Measurements from ENCODE around the gene MYO5B. TPM values are rescaled to one million over a fixed set of nuclear protein-coding genes. Genes with fewer than 3 reads are reported as not detected.

The MYO5B gene
- polyA plus RNA-seq, 1 donor from 2014 or later: 0.42 TPM

GRCh38 chr18:49859725-49860124, 335.2 kb downstream of the MYO5B start:
- no peaks in the 10 kb centered on the region for H3F3A ChIP-seq (ENCODE audit: insufficient read depth, low read length, poor library complexity, severe bottlenecking)
- H3K27ac ChIP-seq (ENCODE audit: low read length): no peak overlapping the region
- H3K79me2 ChIP-seq (replicated peaks; ENCODE audit: insufficient read depth, low read length): no peaks in the 10 kb centered on the region
- H3K27me3 ChIP-seq (ENCODE audit: insufficient read depth, low read depth, low read length): no peaks in the 10 kb centered on the region
- no peak overlapping the region for H2AFZ ChIP-seq (ENCODE audit: low read depth, low read length)
- H4K20me1 ChIP-seq (ENCODE audit: insufficient read depth): no peaks in the 10 kb centered on the region
- no peak overlapping the region for H3K9ac ChIP-seq (ENCODE audit: low read length)
- H3K9me2 ChIP-seq (ENCODE audit: insufficient read depth, low read length): no peaks in the 10 kb centered on the region
- no peak for TF ChIP-seq MXI1 (conservative IDR thresholded peaks at IDR 0.05; ENCODE audit: poor library complexity, severe bottlenecking)
- TF ChIP-seq POLR2AphosphoS5 (IDR thresholded peaks at IDR 0.05): no peak
- no peak for TF ChIP-seq EP300 (conservative IDR thresholded peaks at IDR 0.05; ENCODE audit: poor library complexity, severe bottlenecking)
- TF ChIP-seq EZH2 (IDR thresholded peaks at IDR 0.05; ENCODE audit: borderline replicate concordance, insufficient read depth, low read length, poor library complexity, severe bottlenecking): no peak
- TF ChIP-seq REST (IDR thresholded peaks at IDR 0.05; ENCODE audit: borderline replicate concordance): no peak
- TF ChIP-seq SMC3 (conservative IDR thresholded peaks at IDR 0.05; ENCODE audit: poor library complexity): no peak
- TF ChIP-seq TAF1 (IDR thresholded peaks at IDR 0.05; ENCODE audit: low read depth): no peak
- TF ChIP-seq RAD21 (conservative IDR thresholded peaks at IDR 0.05): no peak
- TF ChIP-seq, protein P1, sequence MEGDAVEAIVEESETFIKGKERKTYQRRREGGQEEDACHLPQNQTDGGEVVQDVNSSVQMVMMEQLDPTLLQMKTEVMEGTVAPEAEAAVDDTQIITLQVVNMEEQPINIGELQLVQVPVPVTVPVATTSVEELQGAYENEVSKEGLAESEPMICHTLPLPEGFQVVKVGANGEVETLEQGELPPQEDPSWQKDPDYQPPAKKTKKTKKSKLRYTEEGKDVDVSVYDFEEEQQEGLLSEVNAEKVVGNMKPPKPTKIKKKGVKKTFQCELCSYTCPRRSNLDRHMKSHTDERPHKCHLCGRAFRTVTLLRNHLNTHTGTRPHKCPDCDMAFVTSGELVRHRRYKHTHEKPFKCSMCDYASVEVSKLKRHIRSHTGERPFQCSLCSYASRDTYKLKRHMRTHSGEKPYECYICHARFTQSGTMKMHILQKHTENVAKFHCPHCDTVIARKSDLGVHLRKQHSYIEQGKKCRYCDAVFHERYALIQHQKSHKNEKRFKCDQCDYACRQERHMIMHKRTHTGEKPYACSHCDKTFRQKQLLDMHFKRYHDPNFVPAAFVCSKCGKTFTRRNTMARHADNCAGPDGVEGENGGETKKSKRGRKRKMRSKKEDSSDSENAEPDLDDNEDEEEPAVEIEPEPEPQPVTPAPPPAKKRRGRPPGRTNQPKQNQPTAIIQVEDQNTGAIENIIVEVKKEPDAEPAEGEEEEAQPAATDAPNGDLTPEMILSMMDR (IDR thresholded peaks at IDR 0.05; ENCODE audit: poor library complexity, severe bottlenecking): no peak
- H3K36me3 ChIP-seq (ENCODE audit: insufficient read depth, low read length): no peaks in the 10 kb centered on the region
- H3K9me3 ChIP-seq (ENCODE audit: low read length): no peaks in the 10 kb centered on the region
- no peak overlapping the region for H3K4me3 ChIP-seq (ENCODE audit: low read length)
- H3K4me2 ChIP-seq (ENCODE audit: low read length): no peak overlapping the region

- Histone ChIP-seq H3K9ac (ENCODE audit: low read length) (no peak overlapping the region), H3K9me2 (ENCODE audit: insufficient read depth, low read length) (no peaks in the 10 kb centered on the region), H3K36me3 (ENCODE audit: insufficient read depth, low read length) (no peaks in the 10 kb centered on the region), H3K4me3 (ENCODE audit: low read length) (no peak overlapping the region), H2AFZ (ENCODE audit: low read depth, low read length) (no peak overlapping the region), H3K9me3 (ENCODE audit: low read length) (no peaks in the 10 kb centered on the region), H3F3A (ENCODE audit: insufficient read depth, low read length, poor library complexity, severe bottlenecking) (no peaks in the 10 kb centered on the region), H4K20me1 (ENCODE audit: insufficient read depth) (no peaks in the 10 kb centered on the region), H3K4me2 (ENCODE audit: low read length) (no peak overlapping the region), H3K27ac (ENCODE audit: low read length) (no peak overlapping the region), H3K27me3 (ENCODE audit: insufficient read depth, low read depth, low read length) (no peaks in the 10 kb centered on the region), H3K79me2 (replicated peaks; ENCODE audit: insufficient read depth, low read length) (no peaks in the 10 kb centered on the region)
- TF ChIP-seq REST (IDR thresholded peaks at IDR 0.05; ENCODE audit: borderline replicate concordance) (no peak), EZH2 (IDR thresholded peaks at IDR 0.05; ENCODE audit: borderline replicate concordance, insufficient read depth, low read length, poor library complexity, severe bottlenecking) (no peak), POLR2AphosphoS5 (IDR thresholded peaks at IDR 0.05) (no peak), MXI1 (conservative IDR thresholded peaks at IDR 0.05; ENCODE audit: poor library complexity, severe bottlenecking) (no peak), SMC3 (conservative IDR thresholded peaks at IDR 0.05; ENCODE audit: poor library complexity) (no peak), EP300 (conservative IDR thresholded peaks at IDR 0.05; ENCODE audit: poor library complexity, severe bottlenecking) (no peak)
- TF ChIP-seq, protein P1 (IDR thresholded peaks at IDR 0.05; ENCODE audit: poor library complexity, severe bottlenecking): no peak
Observed at GRCh38 chr18:49859021-49859359, 336.0 kb downstream of the MYO5B start.
